Measurements from ENCODE around the gene WDR11.
"Not testable (repeated sequence)": the region's sequence is repeated elsewhere in the genome, so short reads cannot be mapped to it uniquely, and the experiment has no call there.

Gene WDR11

DNA sequence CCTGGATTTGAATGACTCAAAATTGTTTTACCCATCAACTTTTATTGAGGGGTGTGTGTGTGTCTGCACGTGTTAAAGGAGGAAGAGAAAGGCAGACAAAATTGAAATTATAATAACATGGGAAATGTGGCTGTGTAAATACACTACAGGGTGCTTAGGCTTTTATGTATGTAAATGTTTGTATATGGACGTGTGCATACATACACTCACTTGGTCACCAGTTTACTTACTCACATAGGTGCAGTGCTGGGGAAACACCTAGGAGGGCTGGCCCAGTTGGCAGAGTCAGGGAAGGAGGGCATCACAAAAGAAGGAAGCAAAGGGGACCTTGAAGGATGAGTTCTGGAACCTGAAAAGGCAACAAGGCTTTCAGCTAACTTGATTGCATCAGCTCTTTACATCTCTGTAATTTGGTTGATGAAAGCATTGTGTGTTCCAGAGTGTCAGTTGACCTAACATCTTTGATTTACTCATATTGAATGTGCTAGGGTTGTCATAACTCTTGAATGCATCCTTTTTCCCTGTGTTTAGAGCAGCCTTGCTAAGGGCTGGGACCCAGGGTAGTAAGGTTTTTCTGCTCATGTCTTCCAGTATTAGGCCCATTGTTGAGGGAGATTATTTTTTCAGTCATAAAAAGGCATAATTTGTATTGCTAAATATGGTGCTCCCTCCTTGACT, 10.2 kb downstream of the WDR11 start:
- no peak for DNase-seq

DNA sequence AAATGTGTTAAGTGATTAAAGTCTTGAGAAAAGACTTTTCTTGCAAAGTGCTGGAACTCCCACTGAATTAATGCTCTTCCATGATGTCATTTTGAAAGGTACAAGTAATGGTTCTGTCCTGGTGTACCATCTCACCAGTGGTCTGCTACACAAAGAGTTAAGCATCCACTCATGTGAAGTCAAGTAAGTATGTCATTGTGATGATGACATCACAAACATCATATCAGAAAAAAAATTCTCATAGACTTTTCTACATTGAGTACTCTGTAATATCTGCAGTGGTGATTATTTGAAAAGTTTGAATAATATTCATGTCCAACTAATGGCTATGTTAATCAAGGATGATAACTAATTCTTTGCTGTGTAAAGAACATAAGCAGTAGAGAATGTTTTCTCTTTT, 22.6 kb downstream of the WDR11 start:
- DNase-seq = no peak

GRCh38 chr10:120883071-120883470, 31.9 kb downstream of the WDR11 start:
- no peak for DNase-seq

DNA sequence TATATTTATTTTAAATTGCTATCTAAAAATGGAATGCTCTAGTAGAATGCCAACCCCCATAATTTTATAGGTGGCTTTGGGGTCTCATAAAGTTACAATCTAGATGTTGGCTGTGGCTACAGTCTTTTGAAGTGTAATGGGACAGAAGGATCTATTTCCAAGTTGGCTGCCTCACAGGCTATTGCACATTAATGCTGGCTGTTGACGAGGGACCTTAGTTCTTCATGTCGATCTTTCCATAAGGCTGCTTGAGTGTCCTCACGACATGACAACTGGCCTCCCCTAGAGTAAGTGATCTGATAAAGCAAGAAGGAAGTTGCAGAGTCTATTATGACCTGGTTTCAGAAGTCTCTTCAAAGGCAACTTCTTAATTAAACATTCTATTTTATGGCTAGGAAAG, 36.3 kb downstream of the WDR11 start:
- no peak for DNase-seq

DNA sequence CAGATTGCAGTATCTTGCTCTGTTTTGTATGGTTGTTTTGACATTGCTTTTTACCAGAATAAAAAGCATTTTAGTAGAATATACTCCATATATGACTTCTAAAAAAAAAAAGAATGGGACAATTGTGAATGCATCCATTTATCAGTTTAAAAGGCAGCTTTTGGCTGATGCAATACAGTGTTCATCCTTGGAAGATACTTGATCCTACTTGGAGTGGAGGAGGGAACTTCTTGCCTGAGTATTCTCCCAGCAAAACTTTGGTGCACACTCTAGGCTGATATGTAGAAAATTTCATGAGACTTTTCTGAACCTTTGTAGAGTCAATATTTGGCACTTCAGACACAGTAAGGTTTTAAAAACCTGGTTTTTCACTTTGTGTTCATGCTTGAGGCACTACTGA, 40.2 kb downstream of the WDR11 start:
- DNase-seq = no peak

DNA sequence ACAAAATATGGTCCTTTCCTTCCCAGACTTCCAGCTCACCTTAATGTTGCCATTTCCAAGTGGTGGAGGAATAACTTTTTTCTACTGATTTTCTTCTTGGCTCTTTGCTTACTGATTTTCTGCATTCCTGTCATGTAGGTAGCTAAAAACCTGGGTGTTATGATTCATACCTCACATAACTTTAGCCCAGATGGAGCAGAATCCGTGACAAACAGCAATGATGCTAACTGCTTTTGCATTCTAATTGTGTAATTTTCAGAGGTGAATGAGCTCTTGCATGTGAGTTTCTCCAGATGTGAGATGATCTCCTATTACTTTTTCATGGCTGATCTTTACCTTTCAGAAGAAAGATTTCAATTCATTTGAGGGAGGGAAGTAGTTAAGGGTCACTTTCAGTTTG, 43.4 kb downstream of the WDR11 start:
- no peak for DNase-seq

DNA sequence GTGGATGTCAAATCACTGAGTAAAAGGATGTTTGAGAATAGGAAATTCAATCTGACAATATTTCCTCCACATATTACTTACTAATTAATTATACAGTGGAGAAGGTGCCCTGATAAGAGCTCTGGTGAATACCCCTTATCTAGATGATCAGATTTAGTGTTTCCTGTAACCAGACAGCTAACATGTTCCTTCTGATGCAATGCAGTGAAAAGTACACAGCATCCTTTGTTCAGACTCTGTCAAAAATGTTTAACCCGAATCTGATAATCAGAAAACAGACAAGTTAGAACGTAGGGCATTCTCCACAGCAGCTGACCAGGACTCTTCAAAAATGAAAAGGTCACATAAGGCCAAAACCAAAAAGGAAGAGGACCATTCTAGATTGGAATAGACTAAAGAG, 46.2 kb downstream of the WDR11 start:
- no peak for DNase-seq

- no peak for DNase-seq
Observed at GRCh38 chr10:120905268-120905667, 54.1 kb downstream of the WDR11 start.

GRCh38 chr10:120917521-120918250, 66.5 kb downstream of the WDR11 start:
- no peak for DNase-seq

DNA sequence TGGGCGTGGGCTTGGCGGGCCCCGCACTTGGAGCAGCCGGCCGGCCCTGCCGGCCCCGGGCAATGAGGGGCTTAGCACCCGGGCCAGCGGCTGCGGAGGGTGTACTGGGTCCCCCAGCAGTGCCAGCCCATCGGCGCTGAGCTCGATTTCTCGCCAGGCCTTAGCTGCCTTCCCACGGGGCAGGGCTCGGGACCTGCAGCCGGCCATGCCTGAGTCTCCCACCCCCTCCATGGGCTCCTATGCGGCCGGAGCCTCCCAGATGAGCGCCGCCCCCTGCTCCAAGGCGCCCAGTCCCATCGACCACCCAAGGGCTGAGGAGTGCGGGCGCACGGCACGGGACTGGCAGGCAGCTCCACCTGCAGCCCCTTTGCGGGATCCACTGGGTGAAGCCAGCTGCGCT, 72.7 kb downstream of the WDR11 start:
- DNase-seq = not testable (repeated sequence)

DNA sequence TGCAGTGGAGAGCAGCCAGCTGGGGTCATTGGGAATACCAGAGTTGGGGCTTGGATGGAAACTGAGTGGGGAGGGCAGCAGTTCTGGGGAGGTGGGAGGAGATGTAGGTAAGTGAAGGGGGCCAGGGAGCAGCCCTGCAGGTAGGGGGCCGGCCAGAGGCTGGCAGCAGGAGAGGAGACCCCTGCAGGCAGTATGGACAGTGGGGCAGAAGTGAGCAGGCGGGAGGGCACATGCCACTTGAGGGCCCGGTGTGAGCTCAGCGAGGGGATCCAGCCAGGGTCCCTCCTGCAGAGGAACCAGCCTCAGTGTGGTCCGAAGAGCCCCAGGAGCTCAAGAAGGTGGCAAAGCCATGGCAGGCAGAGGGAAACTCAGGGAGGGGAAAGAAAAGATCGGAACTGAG, 75.4 kb downstream of the WDR11 start:
- DNase-seq = no peak

DNA sequence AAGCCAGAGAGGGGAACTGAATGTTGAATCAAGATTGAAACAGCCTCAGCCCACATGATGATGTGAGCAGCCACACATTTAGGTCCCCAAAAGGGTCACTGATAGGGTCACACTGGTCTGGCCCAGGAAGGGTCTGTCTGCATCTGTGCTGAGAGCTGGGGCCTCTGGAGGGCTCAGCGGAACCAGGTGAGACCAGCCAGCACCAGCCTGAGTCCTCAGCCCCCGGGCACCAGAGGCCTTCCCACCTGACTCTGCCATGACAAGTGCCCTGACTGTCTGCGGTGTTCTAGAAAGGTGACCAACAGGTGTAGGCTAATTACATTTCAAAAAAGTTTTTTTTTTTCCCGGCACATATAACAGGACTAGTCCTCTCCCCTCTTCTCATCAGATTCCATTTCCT, 76.2 kb downstream of the WDR11 start:
- DNase-seq = no peak

DNA sequence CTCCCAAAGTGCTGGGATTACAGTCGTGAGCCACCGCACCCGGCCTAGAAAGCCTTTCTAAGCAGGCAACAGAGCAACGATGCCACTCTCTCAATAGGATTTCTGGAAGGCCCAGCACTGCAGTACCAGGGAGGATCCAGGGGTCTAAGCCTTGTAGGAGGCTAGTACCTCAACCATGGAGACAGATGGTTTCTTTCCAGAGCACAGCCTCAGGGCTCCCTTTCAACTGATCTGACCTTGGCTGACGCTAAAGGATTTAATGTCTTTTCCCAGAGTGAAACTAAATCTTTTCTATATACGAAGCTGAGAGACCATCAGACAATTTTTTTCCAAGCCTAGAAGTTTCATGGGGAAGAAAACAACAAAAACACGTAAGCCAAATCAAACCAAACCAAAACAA, 78.0 kb downstream of the WDR11 start:
- DNase-seq = no peak

DNA sequence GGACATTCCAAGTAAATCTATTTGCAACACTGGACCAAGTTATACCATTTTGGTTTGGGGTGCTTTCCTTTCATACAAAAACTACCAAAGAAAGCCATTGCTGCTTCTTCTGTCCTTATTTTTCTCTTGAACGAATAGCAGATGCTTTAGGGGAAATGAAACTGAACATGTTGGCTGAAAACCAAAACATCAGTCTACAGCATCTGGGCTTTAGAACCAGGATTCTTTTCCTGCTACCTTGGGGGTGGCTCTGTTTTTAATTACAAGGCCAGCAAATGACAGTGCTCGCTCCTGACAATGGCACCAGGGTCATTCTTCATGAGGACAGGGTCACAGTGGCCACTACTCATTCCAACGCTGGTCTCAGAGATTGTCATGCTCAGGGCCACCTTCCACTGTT, 80.3 kb downstream of the WDR11 start:
- DNase-seq = no peak

GRCh38 chr10:120931999-120932398, 80.8 kb downstream of the WDR11 start:
- DNase-seq = no peak

DNA sequence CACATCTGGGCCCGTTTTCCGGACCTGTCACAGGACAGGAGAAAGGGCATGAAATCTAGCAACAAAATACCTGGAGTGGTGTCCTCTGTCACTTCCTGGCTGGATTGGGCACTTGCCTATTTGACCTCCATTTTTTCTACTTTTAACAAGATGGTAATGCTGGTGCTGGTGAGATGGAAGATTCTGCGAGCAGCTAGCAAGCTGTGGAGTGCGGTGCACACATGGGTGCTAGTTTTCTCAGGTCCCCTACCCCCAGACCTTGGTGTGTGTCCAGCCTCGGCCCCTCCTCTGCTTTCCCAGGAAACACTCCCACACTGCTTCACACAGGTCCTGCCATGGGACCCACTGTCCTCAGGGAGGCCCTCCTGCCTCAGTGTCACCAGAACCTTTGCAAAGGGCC, 87.7 kb downstream of the WDR11 start:
- DNase-seq = no peak

GRCh38 chr10:120940299-120940900, 89.2 kb downstream of the WDR11 start:
- DNase-seq = no peak

- no peak for DNase-seq
Observed at GRCh38 chr10:120941501-120941900, 90.3 kb downstream of the WDR11 start.

- peak; percentile 69 for DNase-seq
Observed at GRCh38 chr10:120942806-120943413, 91.7 kb downstream of the WDR11 start.

GRCh38 chr10:120943542-120943941, 92.4 kb downstream of the WDR11 start:
- DNase-seq = no peak

DNA sequence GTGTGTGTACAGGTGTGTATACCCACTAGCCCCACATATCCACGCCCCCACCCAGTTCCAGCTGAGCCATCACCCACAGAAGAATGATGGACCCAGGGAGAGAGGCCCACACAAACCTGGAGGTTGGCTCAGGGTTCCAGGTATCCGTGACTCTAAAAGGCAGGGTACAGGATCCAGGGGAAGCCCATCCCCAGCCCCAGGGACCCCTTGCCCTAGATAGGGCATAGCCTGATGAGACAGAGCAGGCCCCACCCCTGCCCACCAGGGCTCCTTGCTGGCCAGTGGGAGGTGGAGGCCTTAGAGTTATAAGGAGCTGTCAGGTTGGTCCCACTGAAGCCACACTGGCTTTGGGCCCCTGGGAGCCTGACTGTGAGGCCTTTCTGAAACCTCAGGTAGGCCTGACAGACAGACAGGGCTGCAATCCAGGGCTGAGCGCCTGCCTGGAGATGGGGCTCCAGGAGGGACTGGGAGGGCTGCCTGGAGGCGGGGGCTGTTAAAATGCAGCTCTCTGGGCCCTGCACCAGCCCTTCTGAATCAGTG, 93.5 kb downstream of the WDR11 start:
- no peak for DNase-seq

DNA sequence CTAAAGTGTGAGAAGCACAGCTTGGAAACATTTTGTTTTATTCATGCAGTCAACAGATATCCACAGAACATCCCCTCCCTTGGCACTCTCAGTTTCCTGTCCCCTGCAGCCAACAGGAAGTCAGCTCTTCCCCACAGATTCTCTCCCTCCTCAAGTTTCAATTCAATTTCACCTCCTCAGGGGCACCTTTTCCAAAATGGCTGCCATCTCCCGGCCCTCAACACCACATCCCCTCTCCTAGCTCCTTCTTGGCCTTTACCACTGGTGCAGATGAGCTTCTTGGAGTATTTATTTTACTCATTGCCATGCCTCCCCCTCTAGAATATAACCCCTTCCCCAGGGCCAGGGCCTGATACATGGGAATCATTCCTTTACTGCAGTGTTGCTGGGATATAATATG, 94.0 kb downstream of the WDR11 start:
- DNase-seq = no peak

- DNase-seq = no peak
Observed at GRCh38 chr10:120945801-120946302, 94.7 kb downstream of the WDR11 start.

DNA sequence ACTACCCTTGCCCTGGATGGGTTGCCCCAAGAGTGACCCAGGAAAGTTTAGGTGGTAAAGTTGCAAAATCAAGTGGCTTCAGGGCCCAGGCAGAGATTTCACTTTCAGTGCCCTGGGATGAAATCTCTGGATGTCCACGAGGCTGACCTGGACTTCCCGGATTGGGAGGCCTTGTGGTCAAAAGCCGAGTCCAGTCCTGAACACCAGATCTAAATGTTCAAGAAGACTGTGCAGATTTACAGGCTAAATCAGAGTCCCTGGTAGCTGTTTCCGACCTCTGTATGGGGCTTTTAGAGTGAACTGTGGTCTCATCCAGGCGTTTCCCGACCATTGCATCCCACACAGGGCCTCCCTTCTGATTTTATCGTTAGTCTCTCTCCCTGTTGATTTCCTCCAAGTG, 95.3 kb downstream of the WDR11 start:
- no peak for DNase-seq
